ENCODE data around the gene CAMTA2. TPM values are rescaled to one million over a fixed set of nuclear protein-coding genes. Genes with fewer than 3 reads are reported as not detected.

The CAMTA2 gene
- total and polyA plus RNA-seq, 4 donors = 15.0 to 66.3 (median 49.6) TPM

- Histone ChIP-seq H3K9me3 (ENCODE audit: control insufficient read depth in 4 of 4, insufficient read depth in 3 of 4, low read length in 3 of 4) (no peaks in the 10 kb centered on the region), H3K4me1 (ENCODE audit: control insufficient read depth in 5 of 5, insufficient read depth in 5 of 5, low read length in 5 of 5) (peaks cover 5 to 22% (median 6%) of the 10 kb centered on the region in 5 donors), H3K27me3 (ENCODE audit: control insufficient read depth in 3 of 3, insufficient read depth in 3 of 3, low read length in 2 of 3) (no peaks in the 10 kb centered on the region), H3K4me3 (no peak overlapping the region), H3K36me3 (ENCODE audit: control insufficient read depth in 4 of 4, insufficient read depth in 4 of 4, low read length in 4 of 4) (peaks cover 38 to 64% (median 42%) of the 10 kb centered on the region in 4 donors), H3K27ac (ENCODE audit: low read depth in 1 of 2, low read length in 1 of 2) (no peak overlapping the region), H3K9ac (ENCODE audit: insufficient read depth in 1 of 2, low read length in 2 of 2) (no peak overlapping the region)
- 96% methylated on average over 18 of the region's 18 CpGs for WGBS, 2 donors
- no peak for ATAC-seq (ENCODE audit: insufficient read depth, low FRiP score)
- DNase-seq = no peak
- no peak for TF ChIP-seq CTCF (IDR thresholded peaks at IDR 0.05; ENCODE audit: control extremely low read depth, extremely low read depth)
These were observed 15.9 kb upstream of the CAMTA2 start for GRCh38 chr17:5003214-5003867.

- Histone ChIP-seq H3K27ac (ENCODE audit: low read depth in 1 of 2, low read length in 1 of 2) (no peak overlapping the region), H3K36me3 (ENCODE audit: control insufficient read depth in 4 of 4, insufficient read depth in 4 of 4, low read length in 4 of 4) (peaks cover 30 to 54% (median 37%) of the 10 kb centered on the region in 4 donors), H3K9me3 (ENCODE audit: control insufficient read depth in 4 of 4, insufficient read depth in 3 of 4, low read length in 3 of 4) (no peaks in the 10 kb centered on the region), H3K4me3 (no peak overlapping the region), H3K4me1 (ENCODE audit: control insufficient read depth in 5 of 5, insufficient read depth in 5 of 5, low read length in 5 of 5) (peaks cover 5 to 22% (median 6%) of the 10 kb centered on the region in 5 donors), H3K9ac (ENCODE audit: insufficient read depth in 1 of 2, low read length in 2 of 2) (no peak overlapping the region), H3K27me3 (ENCODE audit: control insufficient read depth in 3 of 3, insufficient read depth in 3 of 3, low read length in 2 of 3) (no peaks in the 10 kb centered on the region)
- no peak for ATAC-seq (ENCODE audit: insufficient read depth, low FRiP score)
- DNase-seq = no peak
- WGBS, 2 donors = 94 to 95% methylated on average over 20 of the region's 20 CpGs
- no peak for TF ChIP-seq CTCF (IDR thresholded peaks at IDR 0.05; ENCODE audit: control extremely low read depth, extremely low read depth)
These were observed 14.8 kb upstream of the CAMTA2 start for GRCh38 chr17:5002121-5002788.

- TF ChIP-seq CTCF (IDR thresholded peaks at IDR 0.05; ENCODE audit: control extremely low read depth, extremely low read depth) = no peak
- no peak overlapping the region for H3K9ac ChIP-seq (ENCODE audit: insufficient read depth in 1 of 2, low read length in 2 of 2)
- H3K36me3 ChIP-seq (ENCODE audit: control insufficient read depth in 4 of 4, insufficient read depth in 4 of 4, low read length in 4 of 4) = peaks cover 25 to 40% (median 26%) of the 10 kb centered on the region in 4 donors
- no peaks in the 10 kb centered on the region for H3K27me3 ChIP-seq (ENCODE audit: control insufficient read depth in 3 of 3, insufficient read depth in 3 of 3, low read length in 2 of 3)
- 57 to 79% methylated on average over 11 of the region's 11 CpGs for WGBS, 2 donors
- peak overlapping the region; percentile 78 to 88 for H3K27ac ChIP-seq (ENCODE audit: low read depth in 1 of 2, low read length in 1 of 2)
- H3K4me3 ChIP-seq = no peak overlapping the region
- H3K4me1 ChIP-seq (ENCODE audit: control insufficient read depth in 5 of 5, insufficient read depth in 5 of 5, low read length in 5 of 5) = peaks cover 5 to 27% (median 6%) of the 10 kb centered on the region in 5 donors
- no peaks in the 10 kb centered on the region for H3K9me3 ChIP-seq (ENCODE audit: control insufficient read depth in 4 of 4, insufficient read depth in 3 of 4, low read length in 3 of 4)
- ATAC-seq (ENCODE audit: insufficient read depth, low FRiP score) (no peak), DNase-seq (peak in 1 of 3 donors; percentile 22)
These were observed 12.8 kb upstream of the CAMTA2 start for GRCh38 chr17:5000237-5000639.

All from lung (tissue), 12 donors.